ENCODE measurements around the gene HMGN4.
"Not testable (repeated sequence)": the region's sequence is repeated elsewhere in the genome, so short reads cannot be mapped to it uniquely, and the experiment has no call there.

HMGN4 gene

GRCh38 chr6:26497610-26498009 lies 40.6 kb upstream of the HMGN4 start:
- no peak overlapping the region for H3K4me3 ChIP-seq (ENCODE audit: low read depth, low read length)
- TF ChIP-seq CTCF (IDR thresholded peaks at IDR 0.05; ENCODE audit: low read depth, low read length, missing control alignments), result no peak
- no peak for DNase-seq (ENCODE audit: low read depth)

GRCh38 chr6:26500102-26500501 lies 38.1 kb upstream of the HMGN4 start, which contains the start of gene BTN1A1:
Gene BTN1A1 (plus strand): TSS chr6:26500303. CDS start chr6:26501287, 984 bp downstream.
- H3K4me3 ChIP-seq (ENCODE audit: low read depth, low read length), result no peak within 1 kb of the TSS
- no peak for TF ChIP-seq CTCF (IDR thresholded peaks at IDR 0.05; ENCODE audit: low read depth, low read length, missing control alignments)

DNA sequence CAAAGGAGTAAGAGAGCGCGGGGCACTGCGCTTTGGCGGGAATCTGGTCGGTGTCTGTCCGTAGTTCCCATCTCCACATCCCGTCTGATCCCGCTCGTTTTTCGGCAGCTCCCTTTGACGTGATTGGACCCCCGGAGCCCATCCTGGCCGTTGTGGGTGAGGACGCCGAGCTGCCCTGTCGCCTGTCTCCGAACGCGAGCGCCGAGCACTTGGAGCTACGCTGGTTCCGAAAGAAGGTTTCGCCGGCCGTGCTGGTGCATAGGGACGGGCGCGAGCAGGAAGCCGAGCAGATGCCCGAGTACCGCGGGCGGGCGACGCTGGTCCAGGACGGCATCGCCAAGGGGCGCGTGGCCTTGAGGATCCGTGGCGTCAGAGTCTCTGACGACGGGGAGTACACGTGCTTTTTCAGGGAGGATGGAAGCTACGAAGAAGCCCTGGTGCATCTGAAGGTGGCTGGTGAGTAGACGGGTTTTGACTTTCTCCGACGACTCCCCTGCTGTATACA lies 36.6 kb upstream of the HMGN4 start:
- no peak for TF ChIP-seq CTCF (IDR thresholded peaks at IDR 0.05; ENCODE audit: low read depth, low read length, missing control alignments)
- peak overlapping the region; percentile 49 for H3K4me3 ChIP-seq (ENCODE audit: low read depth, low read length)
- DNase-seq (ENCODE audit: low read depth), result no peak

More at GRCh38 chr6:26500102-26500501, 38.1 kb upstream of the HMGN4 start, which contains the start of gene BTN1A1:
- no peak for DNase-seq (ENCODE audit: low read depth)

GRCh38 chr6:26502165-26502564 lies 36.0 kb upstream of the HMGN4 start:
- peak overlapping the region; percentile 49; the same call in 1 of the 2 replicates for H3K4me3 ChIP-seq (ENCODE audit: low read depth, low read length)
- TF ChIP-seq CTCF (IDR thresholded peaks at IDR 0.05; ENCODE audit: low read depth, low read length, missing control alignments), result no peak
- DNase-seq (ENCODE audit: low read depth), result no peak

- no peak overlapping the region for H3K4me3 ChIP-seq (ENCODE audit: low read depth, low read length)
- DNase-seq (ENCODE audit: low read depth), result no peak
- TF ChIP-seq CTCF (IDR thresholded peaks at IDR 0.05; ENCODE audit: low read depth, low read length, missing control alignments), result no peak
Observed at GRCh38 chr6:26502626-26503025, 35.5 kb upstream of the HMGN4 start.

DNA sequence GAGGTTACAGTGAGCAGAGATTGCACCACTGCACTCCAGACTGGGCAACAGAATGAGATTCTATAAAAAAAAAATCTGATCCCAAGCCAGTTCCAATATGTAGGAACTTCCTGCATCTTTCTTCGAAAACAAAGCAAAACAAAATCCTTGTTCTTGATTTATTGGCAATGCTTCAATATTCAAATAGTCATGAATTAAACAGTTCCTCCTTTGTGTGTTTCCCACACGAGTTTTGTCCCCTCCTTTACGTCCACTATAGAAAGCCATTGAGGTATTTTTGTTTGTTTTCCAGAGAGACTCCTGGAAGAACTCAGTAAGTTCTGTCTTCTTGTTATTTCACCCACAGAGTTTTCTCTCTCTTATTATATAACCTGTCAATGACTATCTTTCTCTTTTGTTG lies 30.5 kb upstream of the HMGN4 start:
- no peak for TF ChIP-seq CTCF (IDR thresholded peaks at IDR 0.05; ENCODE audit: low read depth, low read length, missing control alignments)
- DNase-seq (ENCODE audit: low read depth), result no peak
- no peak overlapping the region for H3K4me3 ChIP-seq (ENCODE audit: low read depth, low read length)

DNA sequence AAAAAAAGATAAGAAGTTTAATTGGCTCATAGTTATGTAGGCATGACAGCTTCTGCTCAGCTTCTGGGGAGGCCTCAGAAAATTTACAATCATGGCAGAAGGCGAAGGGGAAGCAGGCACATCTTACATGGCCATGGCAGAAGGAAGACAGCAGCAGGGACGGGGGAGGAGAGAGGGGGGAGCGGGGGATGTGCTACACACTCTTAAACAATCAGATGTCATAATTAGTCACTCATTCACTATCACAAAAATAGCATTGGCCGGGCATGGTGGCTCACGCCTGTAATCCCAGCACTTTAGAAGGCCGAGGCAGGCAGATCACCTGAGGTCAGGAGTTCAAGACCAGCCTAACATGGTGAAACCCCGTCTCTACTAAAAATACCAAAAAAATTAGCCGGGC lies 27.1 kb upstream of the HMGN4 start:
- not testable (repeated sequence) for H3K4me3 ChIP-seq (ENCODE audit: low read depth, low read length); DNase-seq (ENCODE audit: low read depth)
